Subcutaneous adipose tissue (tissue), 4 donors: Measurements from ENCODE around the gene PTPN21. TPM values are rescaled to one million over a fixed set of nuclear protein-coding genes. Genes with fewer than 3 reads are reported as not detected.

Experiments used
- CTCF ChIP-seq: fragments of 450-650 bp; IDR thresholded peaks from one replicate; pipeline ENCODE4 v1.5.1; 2016; ENCODE audit warnings: low read depth, mild to moderate bottlenecking, control low read depth, antibody characterized with exemption, moderate library complexity
- total RNA-seq, 4 donors: library from RNA; depleted of rRNA; stranded (reverse); fragments of >200 nt; gene quantifications; one replicate each; pipeline ENCODE4 v1.1.0, GENCODE V29; 2016

PTPN21 gene
- total RNA-seq, 4 donors from 2014 or later: 12.6 to 24.3 (median 20.7) TPM

- no peak for TF ChIP-seq CTCF
Measured at GRCh38 chr14:88542857-88543795, 11.7 kb downstream of the PTPN21 start.

GRCh38 chr14:88541324-88541723 lies 13.5 kb downstream of the PTPN21 start:
- TF ChIP-seq CTCF: no peak

GRCh38 chr14:88535813-88536212 lies 19.0 kb downstream of the PTPN21 start:
- TF ChIP-seq CTCF: no peak

- no peak for TF ChIP-seq CTCF
Measured at GRCh38 chr14:88535149-88535548, 19.7 kb downstream of the PTPN21 start.

GRCh38 chr14:88533064-88533602 lies 21.7 kb downstream of the PTPN21 start:
- TF ChIP-seq CTCF: no peak

GRCh38 chr14:88522393-88522792 lies 32.4 kb downstream of the PTPN21 start:
- TF ChIP-seq CTCF: no peak

- TF ChIP-seq CTCF: no peak
Measured at GRCh38 chr14:88521818-88522217, 33.0 kb downstream of the PTPN21 start.
